DMS 273 (cell line): ENCODE results near the gene SLF1.

Experiments used
- DNase-seq: peaks from one replicate; lab custom pipeline; 2025; ENCODE audit not compliant: unreplicated experiment; lab: John Stamatoyannopoulos, UW

The SLF1 gene

DNA sequence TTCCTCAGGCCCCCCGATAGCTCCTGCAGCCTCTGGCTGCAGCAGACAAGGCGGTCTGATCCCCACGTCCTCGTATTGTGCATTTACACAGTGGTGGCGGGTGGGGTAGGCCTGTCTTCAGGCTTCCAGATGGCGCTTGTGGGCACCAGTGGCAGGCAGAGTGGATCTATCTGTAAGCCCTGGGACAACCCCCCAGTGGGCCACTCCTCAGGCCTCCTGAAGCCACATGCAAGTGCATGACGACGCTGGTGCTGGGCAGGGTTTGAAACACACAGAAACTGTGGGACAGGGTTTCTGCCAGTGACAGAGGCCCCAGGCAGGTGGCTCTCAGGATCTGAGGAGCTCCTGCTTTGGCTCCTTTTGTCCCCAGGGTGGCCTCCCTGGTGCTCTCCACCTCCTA, 42.0 kb downstream of the SLF1 start:
- no peak for DNase-seq

- DNase-seq: no peak
Observed at GRCh38 chr5:94661086-94661485, 42.6 kb downstream of the SLF1 start.

- no peak for DNase-seq
Observed at GRCh38 chr5:94667937-94668336, 49.5 kb downstream of the SLF1 start.

GRCh38 chr5:94670726-94671125, 52.3 kb downstream of the SLF1 start:
- DNase-seq: no peak

DNA sequence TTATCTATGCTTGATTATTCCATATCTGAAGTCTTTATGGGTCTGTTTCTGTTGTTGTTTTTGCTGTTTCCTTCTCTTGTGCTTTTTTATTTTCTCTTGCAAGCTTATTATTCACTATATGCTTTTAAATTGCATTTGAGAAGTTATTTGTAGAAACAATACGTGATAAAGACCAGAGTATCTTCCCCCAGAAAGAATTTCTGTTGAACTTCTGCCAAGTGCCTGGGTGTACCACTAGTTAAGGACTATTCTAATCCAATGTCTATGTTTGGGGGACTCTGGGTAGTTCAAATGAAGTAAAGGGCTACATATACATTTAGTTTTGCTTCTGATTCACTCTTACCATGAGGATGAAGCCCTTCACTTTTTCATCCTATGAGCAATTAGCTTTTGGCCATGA, 54.3 kb downstream of the SLF1 start:
- no peak for DNase-seq

DNA sequence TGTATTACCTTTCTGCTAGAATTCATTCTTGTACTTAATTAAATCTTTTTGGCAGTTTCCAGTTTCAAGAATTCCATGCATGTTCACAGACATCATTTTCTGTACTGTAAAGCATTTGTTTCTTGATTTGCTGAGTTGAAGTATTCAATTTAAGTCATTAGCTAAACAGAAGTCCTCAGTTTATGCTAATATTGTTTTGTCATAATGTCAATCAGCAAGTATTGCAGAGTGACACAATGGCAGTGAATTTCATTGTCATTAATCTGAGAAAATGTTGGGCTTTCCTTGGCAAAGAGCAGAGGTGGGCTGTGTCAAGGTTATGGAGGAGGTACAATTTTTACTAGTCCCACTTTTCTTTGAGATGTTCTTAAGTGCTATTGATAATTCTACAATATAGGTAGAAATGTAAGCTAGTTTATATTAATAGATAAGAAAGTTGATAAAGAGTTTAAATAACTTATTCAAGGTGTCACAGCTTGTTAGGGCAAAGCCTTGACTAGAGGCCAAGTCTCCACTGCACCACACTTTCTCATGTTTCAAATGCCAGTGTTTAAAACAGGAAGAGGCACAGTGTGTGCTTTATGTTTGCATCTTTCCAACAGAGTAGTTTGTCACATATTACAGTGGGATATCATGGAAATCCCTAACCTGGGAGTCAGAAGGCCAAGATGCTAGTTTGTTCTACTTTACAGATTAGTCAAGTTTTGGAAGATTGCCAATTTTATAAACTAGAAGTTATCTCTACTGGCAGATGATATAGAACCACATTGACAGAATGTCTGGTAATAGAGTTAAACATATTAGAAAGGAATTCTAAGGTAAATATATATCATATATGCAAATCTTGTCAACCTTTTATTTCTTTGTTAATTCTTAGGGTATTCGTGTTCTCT, 56.3 kb downstream of the SLF1 start:
- peak; percentile 48 for DNase-seq

DNA sequence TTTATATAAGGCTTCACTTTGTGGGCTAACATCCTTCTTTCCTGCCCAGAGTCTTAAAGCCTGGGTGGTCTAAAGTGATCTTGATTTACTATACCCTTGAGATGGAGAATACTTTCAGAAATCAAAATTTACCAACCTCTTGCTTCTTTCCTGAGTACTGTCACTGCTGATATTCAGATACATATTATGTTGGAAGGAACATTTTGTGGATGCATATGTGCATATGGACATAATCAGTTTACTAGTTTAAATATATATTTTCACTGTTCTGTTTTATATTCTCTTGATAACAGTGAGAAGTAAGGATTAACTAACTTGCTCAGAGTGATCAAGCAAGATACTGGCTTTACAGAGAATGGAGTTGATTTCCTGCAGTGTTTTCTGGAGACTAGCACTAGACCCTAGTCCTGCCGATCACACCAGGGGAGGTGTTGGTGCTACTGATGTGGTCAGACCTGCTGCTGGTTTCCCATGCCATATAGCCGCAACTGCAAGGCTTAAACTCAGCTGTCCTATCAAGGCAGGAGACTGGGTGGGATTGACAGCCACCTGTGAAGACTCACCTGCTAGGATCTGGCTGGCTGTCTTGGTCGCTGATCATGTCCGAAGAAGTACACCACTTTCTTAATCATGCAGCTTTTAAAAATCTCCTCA, 57.6 kb downstream of the SLF1 start:
- DNase-seq: no peak

DNA sequence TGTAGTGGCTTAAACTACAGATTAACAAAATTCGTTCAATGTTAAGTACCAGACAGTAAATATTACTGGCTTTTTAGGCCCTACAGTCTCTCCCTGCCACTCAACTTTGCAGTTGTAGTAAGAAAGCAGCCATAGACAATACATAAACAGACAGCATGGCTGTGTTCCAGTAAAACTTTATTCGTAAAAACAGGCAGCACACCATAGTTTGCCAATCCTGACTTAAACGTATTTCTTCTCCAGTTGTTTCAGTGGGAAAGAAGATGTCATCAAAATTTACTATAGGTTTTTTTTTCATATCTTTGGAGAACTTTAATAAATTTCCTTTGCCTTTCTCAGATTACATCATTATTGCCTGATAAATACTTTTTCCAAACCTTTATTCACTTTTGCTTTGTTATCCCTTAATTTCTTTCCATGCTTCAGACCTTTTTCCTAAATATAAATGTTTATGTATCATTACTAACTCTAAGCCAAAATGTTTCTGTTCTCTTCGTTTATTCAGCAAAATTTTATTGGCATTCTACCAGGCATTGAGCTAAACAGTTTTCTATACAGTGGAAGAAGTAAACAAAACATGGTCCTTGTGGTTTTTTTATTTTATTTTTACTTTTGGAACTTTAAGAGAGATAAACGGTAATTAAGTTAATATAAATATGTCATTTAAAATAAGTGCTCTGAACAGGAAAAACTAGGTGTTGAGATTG, 64.5 kb downstream of the SLF1 start:
- DNase-seq: no peak

- peak; percentile 63 for DNase-seq
Observed at GRCh38 chr5:94689908-94690307, 71.4 kb downstream of the SLF1 start.

- DNase-seq: peak; percentile 93
Observed at GRCh38 chr5:94690778-94691177, 72.3 kb downstream of the SLF1 start.

GRCh38 chr5:94691291-94691690, 72.8 kb downstream of the SLF1 start:
- DNase-seq: peak; percentile 59

DNA sequence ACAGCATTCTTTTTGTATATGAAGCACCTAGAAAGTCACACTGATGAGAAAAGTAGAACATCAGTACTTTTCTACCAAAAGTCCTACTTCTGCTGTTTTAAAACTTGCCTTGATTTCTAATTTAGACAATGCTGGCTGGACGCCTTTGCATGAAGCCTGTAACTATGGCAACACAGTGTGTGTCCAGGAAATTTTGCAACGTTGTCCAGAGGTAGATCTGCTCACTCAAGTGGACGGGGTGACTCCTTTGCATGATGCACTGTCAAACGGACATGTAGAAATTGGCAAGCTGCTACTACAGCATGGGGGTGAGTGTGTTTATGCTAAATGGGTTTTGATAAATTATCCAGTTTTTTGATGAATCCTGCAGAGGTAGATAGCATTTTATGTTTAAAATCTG, 73.5 kb downstream of the SLF1 start:
- peak; percentile 53 for DNase-seq

GRCh38 chr5:94692581-94692980, 74.1 kb downstream of the SLF1 start:
- no peak for DNase-seq

DNA sequence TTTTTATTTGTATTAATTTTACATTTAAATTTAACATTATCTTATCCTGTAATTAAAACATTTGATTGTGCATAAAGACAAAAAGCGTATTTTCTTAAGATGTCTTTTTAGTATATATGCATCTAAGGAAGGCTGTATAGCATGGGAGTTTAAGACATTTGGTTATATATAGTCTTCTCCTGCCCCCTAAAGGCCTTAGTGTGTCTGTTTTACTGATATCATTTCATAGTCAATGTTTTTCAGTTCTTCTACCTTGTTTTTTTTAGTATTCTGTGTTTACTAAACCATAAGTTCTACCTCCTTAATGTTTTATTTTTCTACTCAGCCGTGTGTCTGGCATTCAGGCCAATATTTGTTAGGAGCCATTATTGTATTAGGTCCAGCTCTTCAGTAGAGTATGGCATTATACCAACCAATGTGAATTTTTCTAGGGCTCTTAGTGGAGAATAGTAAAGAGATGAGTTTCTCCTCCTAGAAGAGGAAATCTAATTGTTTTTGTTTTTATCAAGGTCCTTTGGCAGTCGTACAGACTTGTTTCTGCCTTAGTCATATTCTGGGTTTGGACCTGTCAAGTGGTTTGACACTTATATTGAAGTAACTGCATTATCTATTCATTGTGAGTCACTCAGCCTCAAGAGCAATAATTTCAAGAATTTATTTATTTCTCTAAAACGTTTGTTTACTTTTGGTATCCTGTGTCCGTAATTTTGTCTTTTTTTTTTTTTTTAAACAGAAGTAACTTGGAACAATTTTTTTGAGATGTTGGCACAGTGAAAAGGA, 74.8 kb downstream of the SLF1 start:
- peak; percentile 71 for DNase-seq

- no peak for DNase-seq
Observed at GRCh38 chr5:94693845-94694370, 75.4 kb downstream of the SLF1 start.

- DNase-seq: no peak
Observed at GRCh38 chr5:94694671-94695070, 76.2 kb downstream of the SLF1 start.

DNA sequence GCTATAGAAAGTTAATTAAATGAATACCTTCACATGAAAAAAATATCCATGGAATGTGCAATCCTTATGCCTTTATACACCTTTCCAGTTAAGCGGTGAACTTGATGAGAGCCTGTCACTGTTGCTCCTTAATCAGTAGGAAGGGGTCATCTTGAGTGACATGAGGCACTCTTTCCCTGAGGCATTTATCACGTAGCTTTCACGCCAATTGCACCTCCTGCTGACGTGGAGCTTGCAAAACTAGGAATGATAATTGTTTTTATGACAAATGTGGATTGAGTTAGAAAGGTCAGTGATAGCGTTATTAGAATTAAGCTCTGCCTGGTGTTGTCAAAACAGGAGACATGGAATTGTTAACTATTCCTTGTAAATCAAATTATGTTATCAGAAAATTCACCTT, 79.7 kb downstream of the SLF1 start:
- no peak for DNase-seq

GRCh38 chr5:94699562-94699961, 81.1 kb downstream of the SLF1 start:
- no peak for DNase-seq

DNA sequence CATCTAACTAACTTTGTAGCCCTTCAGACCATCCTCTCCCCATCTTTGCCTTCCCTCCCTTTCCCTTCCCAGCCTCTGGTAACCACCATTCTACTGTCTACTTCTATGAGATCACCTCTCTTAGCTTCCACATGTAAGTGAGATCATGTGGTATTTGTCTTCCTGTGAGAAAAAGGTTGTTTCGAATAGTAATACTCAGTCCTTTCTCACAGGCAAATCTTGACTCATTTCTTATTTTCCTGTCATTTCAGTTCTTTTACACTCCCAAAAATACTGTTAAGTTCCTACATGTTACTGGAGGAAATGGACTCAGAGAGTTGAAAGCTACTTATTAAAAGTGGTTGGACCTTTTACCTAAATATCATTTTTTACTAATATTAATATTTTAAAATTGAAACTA, 82.1 kb downstream of the SLF1 start:
- no peak for DNase-seq

DNA sequence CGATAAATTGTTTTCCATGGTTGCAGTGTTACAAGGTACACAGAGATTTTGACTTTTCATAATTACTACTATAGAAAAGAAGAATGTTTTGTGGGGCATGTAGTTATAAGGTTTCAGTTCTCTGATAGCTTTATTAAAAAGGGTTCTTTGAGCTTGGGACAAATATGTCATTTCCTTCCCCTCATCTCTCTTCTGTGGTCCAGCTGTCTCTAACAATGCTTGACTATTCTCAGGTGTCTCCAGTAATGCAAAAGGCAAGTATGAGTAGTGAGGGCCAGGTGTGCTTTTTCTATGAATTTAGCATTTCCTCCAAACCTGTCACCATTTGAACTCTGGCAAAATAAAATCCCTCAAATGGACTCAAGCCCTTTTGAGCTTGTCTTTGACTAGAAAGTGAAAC, 84.3 kb downstream of the SLF1 start:
- no peak for DNase-seq

DNA sequence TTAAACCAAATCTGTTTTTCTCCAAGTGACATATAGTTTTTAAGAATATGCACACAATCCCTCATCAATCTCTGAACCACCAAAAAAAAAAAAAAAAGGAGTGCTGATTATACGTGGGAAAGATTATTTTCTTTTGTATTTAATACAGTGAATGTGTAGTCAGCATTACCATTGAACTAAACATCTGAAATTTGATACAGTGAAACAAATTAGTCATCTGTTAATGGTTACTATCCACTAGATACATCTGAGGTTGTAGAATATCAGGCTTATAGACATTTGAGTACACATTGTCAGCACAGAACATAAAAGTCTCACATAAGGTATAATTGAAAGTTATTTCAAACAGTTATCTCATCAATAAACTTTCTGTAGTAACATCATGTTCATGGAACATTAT, 87.0 kb downstream of the SLF1 start:
- DNase-seq: peak; percentile 4
